ENCODE data around the gene TCF3. TPM values are rescaled to one million over a fixed set of nuclear protein-coding genes. Genes with fewer than 3 reads are reported as not detected.

The TCF3 gene
- total and polyA plus RNA-seq, 10 of the 15 experiments (the other 5 are each of a cell fraction or from before 2014, with no cell fraction given) = 6.7 to 282 (median 70.7) TPM

DNA sequence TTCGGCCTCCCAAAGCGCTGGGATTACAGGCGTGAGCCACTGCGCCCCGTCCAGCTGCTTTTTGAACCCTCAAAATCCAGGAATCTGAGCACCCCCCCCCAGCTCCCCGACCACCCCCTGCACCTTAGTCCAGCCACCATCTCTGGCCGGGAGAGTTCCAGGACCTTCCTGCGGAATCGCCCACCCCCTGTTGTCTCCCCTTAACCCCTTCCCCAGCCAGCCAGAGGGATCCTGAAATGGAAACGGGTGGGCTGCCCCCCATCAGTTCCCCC lies 59.0 kb downstream of the TCF3 start:
- in situ Hi-C loops (cut with MboI) (no loop called here), intact Hi-C loops (cut with micrococcal nuclease; ENCODE audit: unreplicated experiment) (no loop called here)
- H3K27me3 ChIP-seq (replicated peaks in 1 of 2; ENCODE audit: control insufficient read depth in 2 of 2, insufficient read depth in 2 of 2, low read length in 1 of 2) = no peaks in the 10 kb centered on the region
- peaks cover 28% of the 10 kb centered on the region for H3K79me2 ChIP-seq (ENCODE audit: control insufficient read depth, insufficient read depth, low read length)
- ChIA-PET SMC1A (ENCODE audit: uncharacterized antibody, unreplicated experiment) (interaction anchor here (0.6 to 2.0 kb wide), 6 partner anchors 9 to 213 kb away, joined by 3 to 11 read pairs (median 4); partner anchors contain the start of genes TCF3 and UQCR11), POLR2A (interaction anchor here (0.8 to 1.9 kb wide), 7 partner anchors 8 to 188 kb away, joined by 3 to 19 read pairs (median 3); partner anchors contain the start of genes REEP6, TCF3 and UQCR11), CTCF (interaction anchor here (0.6 to 1.4 kb wide), 6 partner anchors 10 to 244 kb away, joined by 3 to 5 read pairs (median 4); partner anchors contain the start of gene UQCR11), RAD21 (ENCODE audit: unreplicated experiment) (interaction anchor here (0.8 to 1.0 kb wide), 5 partner anchors 12 to 79 kb away, joined by 3 to 6 read pairs (median 4); partner anchors contain the start of gene UQCR11)
- H3K4me3 ChIP-seq = no peak overlapping the region
- no peaks in the 10 kb centered on the region for H3K9me3 ChIP-seq (replicated peaks; ENCODE audit: control insufficient read depth, insufficient read depth, low read length)
- BruUV-seq (replicated peaks) = no TSS peak
- peaks cover 0 to 9% of the 10 kb centered on the region in 2 experiments; a peak in 3 of 4 replicates for H3K36me3 ChIP-seq (ENCODE audit: control insufficient read depth in 2 of 2, insufficient read depth in 2 of 2, low read length in 1 of 2)
- WGBS (ENCODE audit: insufficient coverage, insufficient replicate concordance, low lambda C conversion rate, missing lambda C conversion rate) = 70% methylated on average over 10 of the region's 10 CpGs
- TF ChIP-seq NFIC (IDR thresholded peaks at IDR 0.05; ENCODE audit: low read depth, low read length) (no peak), BACH1 (IDR thresholded peaks at IDR 0.05; ENCODE audit: borderline replicate concordance) (no peak)
- H3K27ac ChIP-seq (ENCODE audit: control insufficient read depth, insufficient read depth) = no peak overlapping the region
- H3K9ac ChIP-seq (ENCODE audit: control insufficient read depth, insufficient read depth, low read length) = no peak overlapping the region; the same call in 1 of the 2 replicates
- FAIRE-seq (no peak), ATAC-seq (no peak), DNase-seq (ENCODE audit: low read depth, low spot score) (no peak)
- H2AFZ ChIP-seq (ENCODE audit: control insufficient read depth, low read depth, low read length) = no peak overlapping the region
- H4K20me1 ChIP-seq (ENCODE audit: control insufficient read depth, insufficient read depth) = no peaks in the 10 kb centered on the region
- peak overlapping the region; percentile 93 for H3K4me2 ChIP-seq (ENCODE audit: control insufficient read depth, insufficient read depth)
- H3K4me1 ChIP-seq (ENCODE audit: control insufficient read depth, insufficient read depth, low read length) = peaks cover 4% of the 10 kb centered on the region; the same call in 1 of the 2 replicates

DNA sequence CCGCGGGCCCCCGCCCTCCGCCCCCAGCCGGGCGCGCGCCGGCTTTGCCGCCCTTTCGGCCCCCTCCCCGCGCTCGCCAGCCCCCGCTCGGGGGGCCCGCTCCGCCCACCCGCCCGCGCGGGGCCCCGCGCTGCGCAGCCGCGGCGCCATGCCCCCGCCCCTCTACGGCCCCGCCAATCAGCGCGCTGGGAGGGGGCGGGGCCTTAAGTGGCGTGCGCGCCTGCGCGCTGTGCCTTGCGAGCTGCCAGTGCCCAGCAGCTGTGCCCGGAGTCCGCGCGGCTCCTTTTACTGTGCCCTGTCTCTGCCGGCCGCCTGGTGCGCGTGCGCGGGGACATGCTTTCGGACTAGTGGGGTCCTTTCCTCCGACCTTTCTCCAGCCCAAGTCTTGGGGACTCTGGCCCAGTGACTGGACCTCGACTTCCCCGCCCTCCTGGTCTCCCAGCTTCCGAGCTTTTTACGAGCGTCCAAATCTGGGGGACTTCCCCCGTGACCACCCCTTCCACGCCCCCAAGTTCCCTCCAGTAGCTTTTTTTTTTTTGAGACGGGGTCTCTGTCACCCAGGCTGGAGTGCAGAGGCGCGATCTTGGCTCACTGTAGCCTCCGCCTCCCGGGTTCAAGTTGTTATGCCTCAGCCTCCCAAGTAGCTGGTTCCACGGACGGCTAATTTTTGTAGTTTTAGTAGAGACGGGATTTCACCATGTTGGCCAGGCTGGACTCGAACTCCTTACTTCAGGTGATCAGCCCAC lies 59.5 kb downstream of the TCF3 start, which contains the start of gene MBD3:
TSS of gene MBD3 (minus strand) at position 111 of the 746 bp plus-strand sequence. CDS start 234 bp downstream, outside the sequence.
- Histone ChIP-seq H3K9ac (ENCODE audit: control insufficient read depth, insufficient read depth, low read length) (peak within 1 kb of the TSS; percentile 98), H3K36me3 (ENCODE audit: control insufficient read depth in 2 of 2, insufficient read depth in 2 of 2, low read length in 1 of 2) (peaks cover 0 to 7% of the 10 kb centered on the region in 2 experiments; a peak in 3 of 4 replicates), H3K4me2 (ENCODE audit: control insufficient read depth, insufficient read depth) (peak within 1 kb of the TSS; percentile 93), H3K27me3 (replicated peaks in 1 of 2; ENCODE audit: control insufficient read depth in 2 of 2, insufficient read depth in 2 of 2, low read length in 1 of 2) (no peaks in the 10 kb centered on the region), H4K20me1 (ENCODE audit: control insufficient read depth, insufficient read depth) (no peaks in the 10 kb centered on the region), H3K4me3 (peak within 1 kb of the TSS; percentile 98), H3K4me1 (ENCODE audit: control insufficient read depth, insufficient read depth, low read length) (peaks cover 4% of the 10 kb centered on the region; the same call in 1 of the 2 replicates), H2AFZ (ENCODE audit: control insufficient read depth, low read depth, low read length) (peak within 1 kb of the TSS; percentile 88), H3K79me2 (ENCODE audit: control insufficient read depth, insufficient read depth, low read length) (peaks cover 28% of the 10 kb centered on the region), H3K27ac (ENCODE audit: control insufficient read depth, insufficient read depth) (peak within 1 kb of the TSS; percentile 92), H3K9me3 (replicated peaks; ENCODE audit: control insufficient read depth, insufficient read depth, low read length) (no peaks in the 10 kb centered on the region)
- DNase-seq (ENCODE audit: low read depth, low spot score) = peak; percentile 44
- ATAC-seq = peak; percentile 81
- FAIRE-seq = peak; percentile 89
- BruUV-seq (replicated peaks) = no TSS peak
- POLR2A ChIA-PET = interaction anchor here (0.6 to 1.9 kb wide), 10 partner anchors 8 to 324 kb away, joined by 3 to 19 read pairs (median 3); partner anchors contain the start of genes REEP6, TCF3 and UQCR11
- intact Hi-C loops (cut with micrococcal nuclease; ENCODE audit: unreplicated experiment) = no loop called here
- SMC1A ChIA-PET (ENCODE audit: uncharacterized antibody, unreplicated experiment) = interaction anchor here (0.6 to 2.0 kb wide), 6 partner anchors 9 to 213 kb away, joined by 3 to 11 read pairs (median 4); partner anchors contain the start of genes TCF3 and UQCR11
- in situ Hi-C loops (cut with MboI) = no loop called here
- CTCF ChIA-PET = interaction anchor here (0.6 to 1.4 kb wide), 6 partner anchors 11 to 244 kb away, joined by 3 to 5 read pairs (median 4); partner anchors contain the start of gene UQCR11
- RAD21 ChIA-PET (ENCODE audit: unreplicated experiment) = interaction anchor here (0.8 to 1.0 kb wide), 6 partner anchors 13 to 80 kb away, joined by 3 to 6 read pairs (median 4); partner anchors contain the start of gene UQCR11
- WGBS (ENCODE audit: insufficient coverage, insufficient replicate concordance, low lambda C conversion rate, missing lambda C conversion rate) = 4% methylated on average over 53 of the region's 68 CpGs
- 0 out of 2 replicates have a peak, but pooled peaks have one; percentile 31 for TF ChIP-seq MXI1 (IDR thresholded peaks at IDR 0.05; ENCODE audit: low read depth, low read length)
- TF ChIP-seq EGR1 (IDR thresholded peaks at IDR 0.05; ENCODE audit: borderline replicate concordance in 1 of 2, low read depth in 2 of 2, low read length in 2 of 2) = peak in 1 of 2 experiments; percentile 94; a peak in 2 of 3 replicates
- peak; percentile 21; the same call in 1 of the 2 replicates for TF ChIP-seq NBN (IDR thresholded peaks at IDR 0.05)
- peak; percentile 80; the same call in 1 of the 2 replicates for TF ChIP-seq SIN3A (IDR thresholded peaks at IDR 0.05; ENCODE audit: low read depth, low read length)
- peak; percentile 68 for TF ChIP-seq NRF1 (conservative IDR thresholded peaks at IDR 0.05; ENCODE audit: low read depth, low read length)
- TF ChIP-seq, protein P1, sequence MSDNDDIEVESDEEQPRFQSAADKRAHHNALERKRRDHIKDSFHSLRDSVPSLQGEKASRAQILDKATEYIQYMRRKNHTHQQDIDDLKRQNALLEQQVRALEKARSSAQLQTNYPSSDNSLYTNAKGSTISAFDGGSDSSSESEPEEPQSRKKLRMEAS (IDR thresholded peaks at IDR 0.05; ENCODE audit: low read depth, low read length) = no peak
- TF ChIP-seq IRF3 (IDR thresholded peaks at IDR 0.05) = 0 out of 2 replicates have a peak, but pooled peaks have one; percentile 31
- TF ChIP-seq, protein P2, sequence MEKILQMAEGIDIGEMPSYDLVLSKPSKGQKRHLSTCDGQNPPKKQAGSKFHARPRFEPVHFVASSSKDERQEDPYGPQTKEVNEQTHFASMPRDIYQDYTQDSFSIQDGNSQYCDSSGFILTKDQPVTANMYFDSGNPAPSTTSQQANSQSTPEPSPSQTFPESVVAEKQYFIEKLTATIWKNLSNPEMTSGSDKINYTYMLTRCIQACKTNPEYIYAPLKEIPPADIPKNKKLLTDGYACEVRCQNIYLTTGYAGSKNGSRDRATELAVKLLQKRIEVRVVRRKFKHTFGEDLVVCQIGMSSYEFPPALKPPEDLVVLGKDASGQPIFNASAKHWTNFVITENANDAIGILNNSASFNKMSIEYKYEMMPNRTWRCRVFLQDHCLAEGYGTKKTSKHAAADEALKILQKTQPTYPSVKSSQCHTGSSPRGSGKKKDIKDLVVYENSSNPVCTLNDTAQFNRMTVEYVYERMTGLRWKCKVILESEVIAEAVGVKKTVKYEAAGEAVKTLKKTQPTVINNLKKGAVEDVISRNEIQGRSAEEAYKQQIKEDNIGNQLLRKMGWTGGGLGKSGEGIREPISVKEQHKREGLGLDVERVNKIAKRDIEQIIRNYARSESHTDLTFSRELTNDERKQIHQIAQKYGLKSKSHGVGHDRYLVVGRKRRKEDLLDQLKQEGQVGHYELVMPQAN (conservative IDR thresholded peaks at IDR 0.05) = peak; percentile 48; the same call in 1 of the 2 replicates

Data from GM12878 (cell line).